GM18520 (cell line): ENCODE results near the gene SCPEP1.

Experiments used
- ATAC-seq: cut with Tn5 transposase; IDR thresholded peaks from one replicate; pipeline ENCODE4 v1.9.1; 2021; ENCODE audit not compliant: unreplicated experiment

The SCPEP1 gene

DNA sequence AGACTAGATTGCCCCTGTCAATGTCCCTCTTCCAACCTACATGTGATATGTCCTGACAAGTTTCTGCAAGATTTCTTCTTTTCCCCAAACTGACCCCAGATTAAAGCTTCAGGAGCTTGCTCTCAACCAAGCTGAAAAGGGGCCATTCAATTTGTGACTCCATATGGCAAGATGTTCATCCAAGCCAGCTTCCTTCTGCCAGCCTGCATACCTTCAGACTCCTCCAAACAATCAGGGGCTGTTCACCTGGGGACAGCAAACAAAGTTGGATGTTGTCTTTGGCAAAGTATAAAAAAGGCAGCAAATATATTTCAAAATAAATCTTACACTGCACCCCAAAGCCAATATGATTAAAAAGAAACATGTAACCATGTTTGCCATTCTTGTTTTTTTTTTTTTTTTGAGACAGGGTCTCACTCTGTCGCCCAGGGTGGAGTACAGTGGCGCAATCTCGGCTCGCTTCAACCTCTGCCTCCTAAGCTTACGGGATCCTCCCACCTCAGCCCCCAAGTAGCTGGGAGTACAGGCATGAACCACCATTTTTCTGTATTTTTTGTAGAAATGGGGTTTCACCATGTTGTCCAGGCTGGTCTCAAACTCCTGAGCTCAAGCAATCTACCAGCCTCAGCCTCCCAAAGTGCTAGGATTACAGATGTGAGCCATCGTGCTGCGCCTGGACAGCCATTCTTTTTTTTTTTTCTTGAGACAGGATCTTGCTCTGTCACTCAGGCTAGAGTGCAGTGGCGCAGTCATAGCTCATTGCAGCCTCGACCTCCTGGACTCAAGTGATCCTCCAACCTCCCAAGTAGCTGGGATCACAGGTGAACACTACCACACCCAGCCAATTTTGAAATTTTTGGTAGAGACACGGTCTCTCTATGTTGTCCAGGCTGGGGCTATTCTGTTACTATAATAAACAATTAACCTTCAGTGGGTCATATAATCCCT is 57.1 kb downstream of the SCPEP1 start:
- ATAC-seq: no peak

DNA sequence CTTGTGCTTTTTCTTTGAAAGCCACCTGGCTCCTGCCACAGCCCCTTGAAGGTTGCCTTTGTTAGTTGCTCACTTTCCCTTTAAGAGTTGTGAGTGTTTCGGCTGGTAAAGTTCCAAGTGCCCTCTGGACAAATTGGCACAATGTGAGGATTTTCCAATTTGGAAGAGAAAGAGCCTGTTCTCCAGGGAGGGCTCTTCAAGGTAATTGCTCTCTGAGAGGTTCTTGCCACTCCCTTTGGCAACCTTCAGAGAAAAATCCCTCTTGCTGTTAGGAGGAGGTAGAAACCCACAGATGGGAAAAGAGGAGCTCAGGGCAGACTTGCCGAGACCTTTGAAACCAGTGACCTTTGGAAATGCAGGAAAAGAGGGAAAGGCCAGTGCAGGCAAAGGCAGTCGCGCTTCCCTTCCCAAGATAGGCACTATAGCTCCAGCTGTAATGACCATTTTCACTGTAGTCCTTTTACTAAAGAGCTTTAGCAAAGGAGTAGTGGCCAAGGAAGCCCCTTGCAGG is 58.1 kb downstream of the SCPEP1 start:
- ATAC-seq: no peak

DNA sequence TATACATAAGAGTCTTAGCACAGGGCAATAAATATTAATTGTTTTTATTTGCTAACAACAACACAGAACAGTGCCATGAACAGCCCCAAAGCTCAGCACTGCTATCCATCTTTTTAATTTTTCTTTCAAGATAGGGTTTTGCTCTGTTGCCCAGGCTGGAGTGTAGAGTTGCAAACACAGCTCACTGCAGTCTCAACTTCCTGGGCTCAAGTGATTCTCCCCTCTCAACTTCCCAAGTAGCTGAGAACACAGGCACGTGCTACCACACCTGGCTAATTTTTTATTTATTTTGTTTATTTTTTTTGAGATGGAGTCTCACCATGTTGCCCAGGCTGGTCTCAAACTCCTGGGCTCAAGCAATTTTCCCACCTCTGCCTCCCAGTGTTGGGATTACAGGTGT is 59.5 kb downstream of the SCPEP1 start:
- ATAC-seq: no peak

DNA sequence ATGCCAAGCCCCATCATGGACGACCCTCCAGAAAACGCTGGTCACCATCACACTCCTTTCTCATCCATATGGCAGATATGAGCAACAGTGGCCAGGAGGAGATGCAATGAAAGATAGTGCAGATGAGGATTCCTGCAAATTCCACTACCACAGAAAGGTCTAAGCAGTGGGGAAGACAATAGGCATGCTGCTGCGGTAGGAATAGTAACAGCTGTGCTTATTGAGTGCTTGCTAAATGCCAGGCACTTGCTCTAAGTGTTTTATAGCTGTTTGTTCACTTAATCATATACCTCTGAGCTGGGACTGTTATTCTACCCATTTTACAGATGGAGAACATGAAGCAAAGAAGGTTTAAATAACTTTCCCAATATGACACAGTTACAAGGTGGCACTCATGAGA is 60.6 kb downstream of the SCPEP1 start:
- no peak for ATAC-seq

DNA sequence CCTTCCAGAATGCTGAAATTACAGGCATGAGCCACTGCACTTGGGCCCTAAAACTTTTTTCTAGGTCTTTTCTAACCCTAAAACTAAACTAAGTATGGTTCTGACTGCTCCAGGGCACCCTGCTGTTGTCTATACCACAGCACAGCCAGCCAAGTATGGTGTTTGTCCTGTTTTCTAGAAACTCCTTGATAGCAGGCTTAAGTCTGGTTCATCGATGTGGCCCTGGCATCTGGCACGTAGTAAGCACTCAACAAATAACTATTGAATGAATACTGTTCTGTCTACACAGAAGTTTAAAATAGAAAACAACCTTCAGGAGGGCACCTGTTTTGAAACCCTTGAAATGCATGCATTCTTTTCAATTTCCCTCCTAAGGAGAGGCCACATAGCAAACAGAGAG is 62.6 kb downstream of the SCPEP1 start:
- ATAC-seq: no peak

DNA sequence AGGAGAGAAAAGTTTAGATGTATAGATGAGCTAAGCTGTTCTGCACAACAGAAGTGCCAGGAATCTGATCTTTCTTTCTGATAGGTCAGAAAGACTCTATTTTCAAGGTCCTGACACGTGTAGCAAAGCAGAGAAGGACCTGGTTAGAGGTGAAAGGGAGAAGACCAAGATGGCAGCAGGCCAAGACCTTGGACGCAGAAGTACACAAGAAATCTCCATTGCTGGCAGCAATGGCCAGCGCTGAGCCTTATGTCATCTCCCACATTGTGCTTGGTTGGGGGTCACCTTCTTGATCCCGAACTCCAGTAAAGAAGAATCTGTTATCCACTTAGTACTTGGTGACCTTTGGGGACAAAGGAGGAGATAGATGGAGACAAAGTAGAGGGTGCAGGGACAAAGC is 65.3 kb downstream of the SCPEP1 start:
- ATAC-seq: no peak

DNA sequence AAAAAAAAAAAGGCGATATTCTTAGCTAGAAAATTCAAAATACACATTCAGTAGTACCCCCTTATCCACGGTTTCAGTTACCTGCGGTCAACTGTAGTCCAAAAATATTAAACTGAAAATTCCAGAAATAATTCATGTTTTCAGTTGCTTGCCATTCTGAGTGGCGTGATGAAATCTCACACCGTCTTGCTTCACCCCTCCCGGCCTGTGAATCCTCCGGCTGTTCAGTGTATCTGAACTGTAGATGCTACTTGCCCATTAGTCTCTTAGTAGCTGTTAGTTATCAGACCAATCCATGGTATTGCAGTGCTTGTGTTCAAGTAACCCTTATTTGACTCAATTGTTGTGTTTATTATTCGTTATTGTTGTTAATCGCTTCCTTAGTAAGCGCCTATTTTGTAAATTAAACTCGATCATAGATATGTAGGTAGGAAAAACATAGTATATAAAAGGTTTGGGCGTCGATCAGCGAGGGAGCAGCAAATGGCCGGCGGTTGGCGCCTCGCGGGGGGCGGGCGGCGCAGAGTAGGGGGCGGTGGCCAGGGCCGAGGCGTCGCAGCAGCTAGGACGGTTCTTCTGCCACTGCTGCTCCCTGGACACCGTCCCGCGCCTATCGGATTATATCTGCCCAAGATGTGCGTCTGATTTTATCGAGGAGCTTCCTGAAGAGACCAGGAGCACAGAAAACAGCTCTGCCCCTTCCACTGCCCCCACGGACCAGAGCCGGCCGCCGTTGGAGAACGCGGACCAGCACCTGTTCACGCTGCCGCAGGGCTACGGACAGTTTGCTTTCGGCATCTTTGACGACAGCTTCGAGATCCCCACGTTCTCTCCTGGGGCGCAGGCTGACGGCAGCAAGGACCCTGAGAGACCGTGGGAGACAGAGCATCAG is 67.3 kb downstream of the SCPEP1 start:
- no peak for ATAC-seq

DNA sequence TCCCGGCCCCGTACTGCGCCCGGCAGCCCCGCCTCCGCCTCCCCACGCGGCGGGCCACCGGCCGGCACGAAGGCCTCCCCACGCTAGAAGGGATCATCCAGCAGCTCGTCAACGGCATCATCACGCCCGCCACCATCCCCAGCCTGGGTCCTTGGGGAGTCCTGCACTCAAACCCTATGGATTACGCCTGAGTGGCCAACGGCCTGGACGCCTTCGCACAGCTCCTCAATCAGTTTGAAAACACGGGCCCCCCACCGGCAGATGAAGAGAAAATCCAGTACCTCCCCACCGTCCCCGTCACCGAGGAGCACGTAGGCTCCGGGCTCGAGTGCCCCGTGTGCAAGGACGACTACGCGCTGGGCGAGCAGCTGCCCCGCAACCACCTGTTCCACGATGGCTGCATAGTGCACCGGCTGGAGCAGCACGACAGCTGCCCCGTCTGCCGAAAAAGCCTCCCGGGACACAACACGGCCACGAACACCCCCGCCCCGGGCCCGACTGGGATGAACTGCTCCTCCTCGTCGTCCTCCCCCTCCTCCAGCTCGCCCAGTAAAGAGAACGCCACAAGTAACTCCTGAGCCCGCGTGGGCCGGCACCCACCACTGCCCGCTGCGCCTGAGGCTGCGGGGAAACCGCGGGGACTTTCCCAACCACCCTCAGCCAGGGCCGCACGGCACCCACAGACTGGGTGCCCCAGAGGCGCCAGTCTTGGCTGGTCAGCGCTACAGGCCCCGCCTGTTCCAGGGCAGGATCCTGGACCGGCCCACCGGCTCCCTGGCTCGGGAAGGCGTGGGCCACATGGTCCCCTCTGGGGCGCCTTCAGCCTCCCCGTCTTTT is 68.2 kb downstream of the SCPEP1 start:
- ATAC-seq: peak; percentile 78

DNA sequence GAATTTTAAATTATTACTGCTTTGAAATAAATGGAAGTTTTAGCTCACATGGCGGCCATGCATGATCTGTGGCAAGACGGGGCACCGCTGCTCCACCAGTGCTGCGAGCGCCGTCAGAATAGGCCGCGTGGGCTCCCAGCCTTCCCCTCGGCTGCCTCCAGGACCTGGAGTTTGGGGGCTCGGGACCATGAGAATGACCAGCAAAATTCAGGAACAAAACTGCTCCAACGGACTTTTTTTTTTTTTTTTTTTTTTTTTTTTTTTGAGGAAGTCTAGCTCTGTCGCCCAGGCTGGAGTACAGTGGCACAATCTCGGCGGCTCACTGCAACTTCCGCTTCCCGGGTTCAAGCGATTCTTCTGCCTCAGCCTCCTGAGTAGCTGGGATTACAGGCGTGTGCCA is 68.8 kb downstream of the SCPEP1 start:
- no peak for ATAC-seq

DNA sequence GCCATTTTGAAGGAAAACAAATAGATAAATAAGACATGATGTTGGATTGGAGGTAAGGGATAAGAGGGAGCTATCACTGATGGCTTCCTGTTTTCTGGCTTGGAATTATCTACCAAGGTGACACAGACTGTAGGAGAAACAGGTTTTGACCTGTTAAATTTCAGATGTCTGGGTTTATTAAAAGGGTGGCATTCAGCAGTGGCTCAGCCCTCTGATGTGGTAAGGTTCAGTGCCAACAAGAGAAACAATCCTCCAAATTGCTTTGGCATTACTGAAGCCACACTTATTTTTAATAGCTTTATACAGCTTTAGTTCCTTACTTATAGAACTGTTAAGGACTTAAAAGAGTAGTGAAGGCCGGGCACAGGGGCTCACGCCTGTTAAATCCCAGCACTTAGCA is 70.2 kb downstream of the SCPEP1 start:
- ATAC-seq: no peak

DNA sequence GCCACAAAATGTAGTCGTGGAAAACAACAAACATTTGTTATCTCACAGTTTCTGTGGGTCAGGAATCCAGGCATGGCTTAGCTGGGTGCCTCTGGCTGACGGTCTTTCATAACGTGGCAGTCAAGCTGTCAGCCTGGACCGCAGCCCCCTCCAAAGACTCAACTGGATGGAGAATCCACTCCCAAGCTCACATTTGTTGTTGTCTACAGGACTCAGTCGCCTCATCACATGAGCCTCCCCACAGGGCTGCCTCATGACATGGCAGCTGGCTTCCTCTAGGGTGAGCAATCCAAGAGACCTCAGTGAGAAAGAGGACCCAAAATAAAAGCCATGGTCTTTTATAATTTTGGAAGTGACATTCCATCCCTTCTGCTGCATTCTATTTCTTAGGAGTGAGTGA is 72.4 kb downstream of the SCPEP1 start:
- ATAC-seq: no peak

DNA sequence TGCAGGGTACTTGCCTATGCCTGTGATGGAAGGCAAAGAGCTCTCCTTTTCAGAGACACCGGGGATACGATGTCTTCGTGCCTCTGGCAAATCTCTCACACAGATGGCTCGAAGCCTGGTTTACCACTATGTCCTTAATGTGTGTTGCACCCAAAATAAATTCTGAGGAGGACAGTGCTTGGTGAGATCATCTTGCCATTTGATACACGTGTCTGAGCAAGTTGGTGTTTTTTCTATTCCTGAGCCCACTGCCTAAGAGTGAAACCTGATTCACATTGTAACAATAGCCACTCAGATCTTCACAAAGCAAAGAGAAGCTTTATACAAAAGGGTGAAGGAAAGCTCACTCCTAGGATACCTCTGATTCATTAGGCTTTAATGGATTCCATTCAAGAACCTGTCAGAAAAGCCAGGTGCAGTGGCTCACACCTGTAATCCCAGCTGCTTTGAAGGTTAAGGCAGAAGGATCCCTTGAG is 74.0 kb downstream of the SCPEP1 start:
- ATAC-seq: no peak
